OCI-LY3 (cell line): ENCODE data around the gene RPUSD4.

ENCODE experiments used
- CTCF ChIP-seq: fragments of 200-600, 300-600 bp; sonication (generic); IDR thresholded peaks from 2 replicates; pipeline ENCODE4 v1.5.1; 2014; ENCODE audit warnings: antibody characterized with exemption, low read length, low read depth
- EZH2phosphoT487 ChIP-seq: fragments of 200-600 bp; shearing (Covaris generic); IDR thresholded peaks from 2 replicates; pipeline ENCODE4 v1.6.1; 2018; ENCODE audit warnings: antibody characterized with exemption, mixed run types, low read depth

GRCh38 chr11:126192361-126192760 is 19.1 kb downstream of the RPUSD4 start:
- TF ChIP-seq CTCF: no peak
- TF ChIP-seq EZH2phosphoT487: no peak
